GM20431 (cell line): ENCODE data around the gene CAVIN2.
"Not testable (repeated sequence)": the region's sequence is repeated elsewhere in the genome, so short reads cannot be mapped to it uniquely, and the experiment has no call there.

Experiments
- in situ Hi-C: fragments of 300-500 bp; cut with MseI, MboI; formaldehyde crosslinking; loops from one replicate; pipeline ENCODE4 v1.15.0; 2020; ENCODE audit warnings: low sequenced_read_pairs; ENCODE audit not compliant: unreplicated experiment

The CAVIN2 gene

GRCh38 chr2:191806396-191806795, 40.5 kb downstream of the CAVIN2 start:
- in situ Hi-C loops, result loop anchor here (25.0 kb wide), 1 partner anchor 356 kb away; no protein-coding TSS in a partner anchor

- in situ Hi-C loops, result loop anchor here (25.0 kb wide), 1 partner anchor 358 kb away; no protein-coding TSS in a partner anchor
Observed at GRCh38 chr2:191804766-191805165, 42.1 kb downstream of the CAVIN2 start.

- in situ Hi-C loops, result loop anchor here (25.0 kb wide), 1 partner anchor 359 kb away; no protein-coding TSS in a partner anchor
Observed at GRCh38 chr2:191803007-191803406, 43.9 kb downstream of the CAVIN2 start.

- in situ Hi-C loops, result loop anchor here (25.0 kb wide), 1 partner anchor 360 kb away; no protein-coding TSS in a partner anchor
Observed at GRCh38 chr2:191802180-191802579, 44.7 kb downstream of the CAVIN2 start.

GRCh38 chr2:191800874-191801273, 46.0 kb downstream of the CAVIN2 start:
- in situ Hi-C loops, result loop anchor here (25.0 kb wide), 1 partner anchor 361 kb away; no protein-coding TSS in a partner anchor

- in situ Hi-C loops, result no loop called here
Observed at GRCh38 chr2:191799526-191799925, 47.4 kb downstream of the CAVIN2 start.

GRCh38 chr2:191797942-191798876, 48.7 kb downstream of the CAVIN2 start:
- in situ Hi-C loops, result no loop called here

GRCh38 chr2:191797500-191797899, 49.4 kb downstream of the CAVIN2 start:
- in situ Hi-C loops, result no loop called here

GRCh38 chr2:191795715-191796114, 51.2 kb downstream of the CAVIN2 start:
- in situ Hi-C loops, result no loop called here

- in situ Hi-C loops, result no loop called here
Observed at GRCh38 chr2:191791953-191792560, 54.8 kb downstream of the CAVIN2 start.

- in situ Hi-C loops, result no loop called here
Observed at GRCh38 chr2:191790737-191791136, 56.2 kb downstream of the CAVIN2 start.

- in situ Hi-C loops, result no loop called here
Observed at GRCh38 chr2:191789796-191790195, 57.1 kb downstream of the CAVIN2 start.

- in situ Hi-C loops, result no loop called here
Observed at GRCh38 chr2:191786694-191787093, 60.2 kb downstream of the CAVIN2 start.

GRCh38 chr2:191785651-191786050, 61.2 kb downstream of the CAVIN2 start:
- in situ Hi-C loops, result not testable (repeated sequence)
